ENCODE results near the gene WDR44. TPM values are rescaled to one million over a fixed set of nuclear protein-coding genes. Genes with fewer than 3 reads are reported as not detected.

WDR44 gene
- total RNA-seq, 4 donors from 2014 or later, result 17.9 to 25.0 (median 19.9) TPM

DNA sequence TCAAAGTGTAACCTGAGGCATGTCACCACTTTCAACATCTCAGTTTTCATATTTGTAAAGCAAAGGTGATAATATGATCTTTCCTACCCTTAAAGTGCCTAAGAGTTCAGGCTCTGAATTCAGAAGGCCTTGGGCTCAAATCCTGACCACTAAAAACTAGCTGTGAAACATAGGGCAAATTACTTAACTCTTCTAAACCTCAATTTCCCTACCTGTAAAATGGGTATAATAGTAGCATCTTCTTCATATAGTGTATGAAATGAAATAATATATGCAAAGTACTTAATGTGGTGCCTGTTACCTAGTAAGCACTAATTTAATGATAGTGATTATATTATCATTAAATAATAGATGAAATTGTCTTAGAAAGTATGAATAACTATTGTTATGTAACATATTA is 7.0 kb upstream of the WDR44 start:
- TF ChIP-seq, protein P1, sequence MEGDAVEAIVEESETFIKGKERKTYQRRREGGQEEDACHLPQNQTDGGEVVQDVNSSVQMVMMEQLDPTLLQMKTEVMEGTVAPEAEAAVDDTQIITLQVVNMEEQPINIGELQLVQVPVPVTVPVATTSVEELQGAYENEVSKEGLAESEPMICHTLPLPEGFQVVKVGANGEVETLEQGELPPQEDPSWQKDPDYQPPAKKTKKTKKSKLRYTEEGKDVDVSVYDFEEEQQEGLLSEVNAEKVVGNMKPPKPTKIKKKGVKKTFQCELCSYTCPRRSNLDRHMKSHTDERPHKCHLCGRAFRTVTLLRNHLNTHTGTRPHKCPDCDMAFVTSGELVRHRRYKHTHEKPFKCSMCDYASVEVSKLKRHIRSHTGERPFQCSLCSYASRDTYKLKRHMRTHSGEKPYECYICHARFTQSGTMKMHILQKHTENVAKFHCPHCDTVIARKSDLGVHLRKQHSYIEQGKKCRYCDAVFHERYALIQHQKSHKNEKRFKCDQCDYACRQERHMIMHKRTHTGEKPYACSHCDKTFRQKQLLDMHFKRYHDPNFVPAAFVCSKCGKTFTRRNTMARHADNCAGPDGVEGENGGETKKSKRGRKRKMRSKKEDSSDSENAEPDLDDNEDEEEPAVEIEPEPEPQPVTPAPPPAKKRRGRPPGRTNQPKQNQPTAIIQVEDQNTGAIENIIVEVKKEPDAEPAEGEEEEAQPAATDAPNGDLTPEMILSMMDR (IDR thresholded peaks at IDR 0.05; ENCODE audit: low read depth), result no peak

DNA sequence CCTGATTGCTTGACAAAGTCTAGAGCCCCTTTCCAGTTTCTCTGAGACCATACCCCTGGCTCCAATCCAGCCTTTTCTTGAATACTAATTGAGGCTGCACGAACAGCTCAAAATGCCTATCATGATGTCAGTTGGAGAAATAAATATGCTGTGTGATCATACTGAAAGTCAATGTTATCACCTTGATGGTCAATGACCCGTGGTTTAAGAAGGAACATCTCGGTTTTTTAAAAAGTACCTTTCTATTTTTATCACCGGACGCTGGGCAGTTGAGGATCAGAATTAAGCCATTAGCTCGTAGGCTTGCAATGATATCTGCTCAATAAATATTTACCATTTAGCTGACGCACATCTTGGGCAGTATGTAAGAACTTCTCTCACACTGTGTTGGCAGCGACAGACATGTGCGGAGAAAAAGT is 852 bp upstream of the WDR44 start:
- TF ChIP-seq, protein P1 (IDR thresholded peaks at IDR 0.05; ENCODE audit: low read depth), result no peak

DNA sequence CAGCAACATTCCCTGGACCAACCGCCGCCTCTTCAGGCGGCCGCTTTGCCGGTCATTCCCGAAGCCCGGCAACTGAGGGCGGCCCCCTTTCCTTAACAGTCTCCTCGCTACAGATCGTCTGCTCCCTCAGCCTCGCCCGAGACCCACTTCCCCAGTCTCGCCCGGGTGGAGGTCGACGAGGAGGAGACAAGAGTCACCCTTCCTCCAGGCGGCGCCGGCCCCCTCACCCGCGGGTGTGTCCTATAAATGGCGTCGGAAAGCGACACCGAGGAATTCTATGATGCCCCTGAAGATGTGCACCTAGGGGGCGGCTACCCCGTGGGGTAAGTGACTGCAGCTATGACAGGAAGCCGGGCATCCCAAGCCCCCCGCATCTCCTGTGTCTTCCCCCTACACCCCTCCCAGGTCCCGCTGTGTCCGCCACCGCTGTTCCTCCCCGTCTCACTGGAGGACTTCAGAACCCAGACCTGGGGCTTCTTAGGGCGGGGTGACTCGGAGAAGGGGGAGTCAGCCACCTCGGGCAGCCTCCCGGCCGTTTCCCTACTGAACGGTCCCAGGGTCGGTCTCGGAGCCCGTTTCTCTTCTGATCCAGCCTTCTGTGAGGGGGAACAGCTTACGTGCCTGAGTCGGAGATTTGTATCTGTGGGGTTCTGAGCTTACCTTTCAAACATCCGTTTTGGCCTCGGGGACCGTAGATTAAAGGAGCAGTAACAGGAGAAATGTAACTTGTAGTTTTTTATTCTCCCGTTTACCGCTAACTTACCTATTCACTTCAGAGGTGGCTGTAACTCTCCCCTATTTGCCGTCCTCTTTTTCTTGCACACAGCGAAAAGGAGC is 570 bp downstream of the WDR44 start:
- TF ChIP-seq, protein P1 (IDR thresholded peaks at IDR 0.05; ENCODE audit: low read depth), result no peak

DNA sequence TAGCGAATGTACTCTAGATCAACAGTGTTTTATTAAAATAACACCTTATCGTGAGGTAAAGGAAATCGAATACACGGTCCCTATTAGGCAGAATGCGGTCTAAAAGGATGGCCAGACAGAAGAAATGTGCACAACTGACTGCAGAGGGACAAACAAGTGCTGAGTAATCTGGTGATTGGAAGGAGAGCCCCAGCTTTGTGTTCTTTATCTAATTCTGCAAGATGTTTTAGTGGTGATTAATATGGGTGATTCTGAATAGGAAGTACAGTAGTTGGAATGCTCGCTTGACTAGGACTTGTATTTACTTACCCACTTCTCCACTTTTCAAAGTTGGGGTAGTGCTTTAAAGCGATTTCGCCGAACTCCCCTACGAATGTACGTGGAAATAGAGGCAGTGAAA is 1.2 kb downstream of the WDR44 start:
- TF ChIP-seq, protein P1 (IDR thresholded peaks at IDR 0.05; ENCODE audit: low read depth), result no peak

DNA sequence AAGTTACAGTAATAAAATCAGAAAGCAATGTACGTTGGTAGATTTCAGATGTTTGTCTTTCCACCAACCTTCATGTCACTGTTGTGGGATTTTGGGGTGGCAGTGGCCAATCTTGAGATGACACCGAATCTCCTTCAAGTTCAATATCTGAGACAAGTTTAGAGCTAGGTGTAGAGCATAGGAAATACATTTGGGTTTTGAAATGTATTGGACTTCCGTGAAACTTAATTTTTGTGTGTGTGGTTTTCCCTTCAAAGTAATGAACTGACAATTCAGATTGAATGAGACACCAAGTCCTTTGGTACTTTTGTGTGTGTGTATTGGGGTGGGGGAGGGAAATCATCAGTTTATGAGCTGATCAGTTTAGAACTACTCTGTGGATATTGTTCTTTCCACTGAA is 1.8 kb downstream of the WDR44 start:
- TF ChIP-seq, protein P1 (IDR thresholded peaks at IDR 0.05; ENCODE audit: low read depth), result no peak

DNA sequence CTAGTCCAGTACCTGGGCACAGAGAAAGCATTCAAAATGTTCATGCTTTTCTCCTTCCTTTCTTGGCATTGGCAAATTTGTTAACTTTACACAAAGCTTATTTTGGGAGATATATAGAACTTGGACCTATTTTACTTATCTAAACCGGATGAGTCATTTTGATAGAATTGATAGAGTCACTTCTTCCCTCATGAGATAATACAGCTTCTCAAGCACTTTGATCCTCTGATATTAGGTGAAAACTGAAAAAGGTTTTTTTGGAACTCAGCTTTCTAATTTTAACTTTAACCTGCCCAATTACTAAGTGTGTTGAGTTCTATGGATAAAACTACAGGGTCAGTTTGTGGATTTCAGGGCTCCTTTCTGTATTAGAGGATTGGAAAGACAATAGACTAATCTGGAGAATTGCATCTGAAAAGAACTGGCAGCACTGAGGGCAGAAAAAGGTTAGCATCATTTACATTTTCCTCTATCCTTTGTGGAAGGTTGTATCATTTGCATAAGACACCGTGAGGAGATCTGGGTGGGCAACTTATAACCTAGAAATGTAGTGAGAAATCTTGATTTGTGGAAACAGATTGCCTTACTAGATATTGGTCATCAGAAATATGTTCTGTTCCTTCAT is 2.4 kb downstream of the WDR44 start:
- TF ChIP-seq, protein P1 (IDR thresholded peaks at IDR 0.05; ENCODE audit: low read depth), result no peak

DNA sequence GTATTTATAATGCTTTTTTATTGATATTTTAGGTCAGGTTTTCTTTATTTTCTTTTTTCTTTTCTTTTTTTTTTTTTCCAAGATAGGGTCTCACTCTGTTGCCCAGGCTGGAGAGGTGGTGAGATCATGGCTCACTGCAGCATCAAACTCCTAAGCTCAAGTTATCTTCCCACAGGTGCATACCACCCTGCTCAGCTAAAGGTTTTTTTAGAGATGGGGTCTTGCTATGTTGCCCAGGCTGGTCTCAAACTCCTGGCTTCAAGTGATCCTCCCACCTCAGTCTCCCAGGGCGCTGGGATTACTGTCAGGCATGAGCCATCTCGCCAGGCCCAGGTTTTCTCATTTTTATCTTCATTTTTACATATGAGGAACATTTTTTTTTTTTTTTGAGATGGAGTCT is 3.3 kb downstream of the WDR44 start:
- TF ChIP-seq, protein P1 (IDR thresholded peaks at IDR 0.05; ENCODE audit: low read depth), result no peak

Data from subcutaneous adipose tissue (tissue), 4 donors.